GM19328 (cell line): ENCODE results near the gene PSMD3.
A peak's percentile ranks its signal among the peaks of the same experiment; 100 is the strongest.
"Not testable (repeated sequence)": the region's sequence is repeated elsewhere in the genome, so short reads cannot be mapped to it uniquely, and the experiment has no call there.

Experiments used
- ATAC-seq: cut with Tn5 transposase; IDR thresholded peaks from one replicate; pipeline ENCODE4 v1.9.1; 2021; ENCODE audit warnings: mild to moderate bottlenecking, moderate library complexity; ENCODE audit not compliant: unreplicated experiment

Gene PSMD3

GRCh38 chr17:39980351-39981206, at the start of gene PSMD3:
PSMD3 (plus strand) TSS chr17:39980807; CDS start chr17:39980971, 164 bp downstream.
- peak; percentile 93 for ATAC-seq

- ATAC-seq = no peak
Measured at GRCh38 chr17:39933912-39934311, 46.7 kb upstream of the PSMD3 start.

- no peak for ATAC-seq
Measured at GRCh38 chr17:39934324-39934723, 46.3 kb upstream of the PSMD3 start.

- no peak for ATAC-seq
Measured at GRCh38 chr17:39935909-39936308, 44.7 kb upstream of the PSMD3 start.

- no peak for ATAC-seq
Measured at GRCh38 chr17:39937447-39937846, 43.2 kb upstream of the PSMD3 start.

- ATAC-seq = no peak
Measured at GRCh38 chr17:39938140-39938869, 42.3 kb upstream of the PSMD3 start.

GRCh38 chr17:39939106-39939505, 41.5 kb upstream of the PSMD3 start:
- no peak for ATAC-seq

GRCh38 chr17:39939588-39940419, 40.8 kb upstream of the PSMD3 start:
- ATAC-seq = no peak

- ATAC-seq = no peak
Measured at GRCh38 chr17:39943702-39944392, 36.8 kb upstream of the PSMD3 start.

GRCh38 chr17:39944393-39944711, 36.3 kb upstream of the PSMD3 start:
- no peak for ATAC-seq

- ATAC-seq = no peak
Measured at GRCh38 chr17:39946551-39947330, 33.9 kb upstream of the PSMD3 start.

GRCh38 chr17:39948489-39948828, 32.1 kb upstream of the PSMD3 start:
- ATAC-seq = not testable (repeated sequence)

GRCh38 chr17:39949028-39949427, 31.6 kb upstream of the PSMD3 start:
- no peak for ATAC-seq

GRCh38 chr17:39950871-39951348, 29.7 kb upstream of the PSMD3 start:
- ATAC-seq = no peak

- ATAC-seq = no peak
Measured at GRCh38 chr17:39951924-39952679, 28.5 kb upstream of the PSMD3 start.

GRCh38 chr17:39952680-39953470, 27.7 kb upstream of the PSMD3 start:
- peak; percentile 66 for ATAC-seq

GRCh38 chr17:39953471-39953888, 27.1 kb upstream of the PSMD3 start:
- ATAC-seq = no peak

GRCh38 chr17:39954876-39955275, 25.7 kb upstream of the PSMD3 start:
- ATAC-seq = no peak
